Breast epithelium (tissue), 4 donors: ENCODE results near the gene SMIM24. TPM values are rescaled to one million over a fixed set of nuclear protein-coding genes. Genes with fewer than 3 reads are reported as not detected.

Experiments
- DNase-seq, 2 donors: peaks; one replicate each; pipeline ENCODE4 v3.0.0-alpha.2; 2019; ENCODE audit warnings: low spot score in 2 of 2
- H3K27ac ChIP-seq, 2 donors: fragments of 200-600 bp; sonication (generic) in 1 of 2; one replicate each; pipeline ENCODE4 v1.5.1; 2016 to 2019; ENCODE audit warnings: mild to moderate bottlenecking in 1 of 2
- H3K27me3 ChIP-seq, 2 donors: fragments of 200-600 bp; sonication (generic) in 1 of 2; one replicate each; pipeline versions ENCODE4 v1.5.1 to v1.6.0; 2017 to 2019; ENCODE audit warnings: control low read depth in 1 of 2, mild to moderate bottlenecking in 1 of 2
- H3K36me3 ChIP-seq: fragments of 200-600 bp; one replicate; pipeline ENCODE4 v1.5.1; 2019
- H3K4me1 ChIP-seq, 2 donors: fragments of 200-600 bp; sonication (generic); one replicate each; pipeline ENCODE4 v1.5.1; 2016 to 2019; ENCODE audit warnings: control low read depth in 1 of 2
- H3K4me3 ChIP-seq, 3 donors: fragments of 200-600 bp; sonication (generic); 1 replicate in 2 of 3; 2 replicates in 1 of 3; pipeline ENCODE4 v1.5.1; 2016 to 2019; ENCODE audit warnings: mild to moderate bottlenecking in 3 of 3, moderate library complexity in 2 of 3
- H3K9me3 ChIP-seq, 2 donors: fragments of 200-600 bp; sonication (generic) in 1 of 2; one replicate each; pipeline ENCODE4 v1.5.1; 2016 to 2019; ENCODE audit warnings: control low read depth in 1 of 2
- POLR2A ChIP-seq: fragments of 450-650 bp; IDR thresholded peaks from one replicate; pipeline ENCODE4 v1.6.1; 2016; ENCODE audit warnings: antibody characterized with exemption, mild to moderate bottlenecking, moderate library complexity
- POLR2AphosphoS5 ChIP-seq, 3 donors: sonication (generic); formaldehyde crosslinking; IDR thresholded peaks; one replicate each; pipeline ENCODE4 v1.6.1; 2017; ENCODE audit warnings: antibody characterized with exemption in 3 of 3
- intact Hi-C: fragments of 100-400 bp; cut with DNase I; formaldehyde crosslinking; loops from one replicate; pipeline ENCODE4 v1.15.1; 2023; ENCODE audit warnings: low total_unique reads
- total RNA-seq, 3 donors: library from RNA; depleted of rRNA; stranded (reverse); fragments of >200 nt; gene quantifications; one replicate each; pipeline ENCODE4 v1.1.0, GENCODE V29; 2016
- TF ChIP-seq, protein P1 (sequence below), 3 donors: fragments of 450-650 bp; IDR thresholded peaks; one replicate each; pipeline ENCODE4 v1.5.1; 2016 to 2017; ENCODE audit warnings: antibody characterized with exemption in 3 of 3, mild to moderate bottlenecking in 3 of 3, moderate library complexity in 3 of 3

The SMIM24 gene
- total RNA-seq, 3 donors from 2014 or later: 2.0 to 6.7 TPM; not detected in 1

DNA sequence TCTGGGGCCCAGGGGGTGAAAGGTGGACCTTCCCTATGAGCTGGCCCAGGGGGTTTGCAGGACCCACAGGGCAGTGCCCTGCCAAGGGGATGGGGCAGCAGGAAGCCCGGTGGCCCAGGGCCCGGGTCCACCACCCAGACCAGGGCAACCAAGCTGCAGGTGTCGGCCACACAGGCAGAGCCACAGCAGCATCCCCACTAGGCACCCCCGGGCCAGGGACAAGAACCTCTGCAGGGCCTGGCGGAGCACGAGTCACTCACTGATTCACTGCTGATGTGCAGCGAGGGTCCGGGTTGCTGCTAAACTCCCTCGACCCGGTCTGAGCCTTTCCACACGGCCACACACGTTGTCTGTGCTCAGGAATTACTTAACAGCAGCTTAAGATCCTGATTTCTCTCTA lies 34.6 kb upstream of the SMIM24 start:
- intact Hi-C loops: no loop called here
- DNase-seq: no peak
- no peaks in the 10 kb centered on the region for H3K27me3 ChIP-seq
- H3K36me3 ChIP-seq: no peaks in the 10 kb centered on the region
- H3K27ac ChIP-seq: no peak overlapping the region
- no peaks in the 10 kb centered on the region for H3K9me3 ChIP-seq
- TF ChIP-seq POLR2AphosphoS5 (IDR thresholded peaks at IDR 0.05): no peak
- no peak for TF ChIP-seq POLR2A
- TF ChIP-seq, protein P1, sequence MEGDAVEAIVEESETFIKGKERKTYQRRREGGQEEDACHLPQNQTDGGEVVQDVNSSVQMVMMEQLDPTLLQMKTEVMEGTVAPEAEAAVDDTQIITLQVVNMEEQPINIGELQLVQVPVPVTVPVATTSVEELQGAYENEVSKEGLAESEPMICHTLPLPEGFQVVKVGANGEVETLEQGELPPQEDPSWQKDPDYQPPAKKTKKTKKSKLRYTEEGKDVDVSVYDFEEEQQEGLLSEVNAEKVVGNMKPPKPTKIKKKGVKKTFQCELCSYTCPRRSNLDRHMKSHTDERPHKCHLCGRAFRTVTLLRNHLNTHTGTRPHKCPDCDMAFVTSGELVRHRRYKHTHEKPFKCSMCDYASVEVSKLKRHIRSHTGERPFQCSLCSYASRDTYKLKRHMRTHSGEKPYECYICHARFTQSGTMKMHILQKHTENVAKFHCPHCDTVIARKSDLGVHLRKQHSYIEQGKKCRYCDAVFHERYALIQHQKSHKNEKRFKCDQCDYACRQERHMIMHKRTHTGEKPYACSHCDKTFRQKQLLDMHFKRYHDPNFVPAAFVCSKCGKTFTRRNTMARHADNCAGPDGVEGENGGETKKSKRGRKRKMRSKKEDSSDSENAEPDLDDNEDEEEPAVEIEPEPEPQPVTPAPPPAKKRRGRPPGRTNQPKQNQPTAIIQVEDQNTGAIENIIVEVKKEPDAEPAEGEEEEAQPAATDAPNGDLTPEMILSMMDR (IDR thresholded peaks at IDR 0.05): no peak
- no peak overlapping the region for H3K4me3 ChIP-seq
- H3K4me1 ChIP-seq: peaks cover 4 to 7% of the 10 kb centered on the region in 2 donors

DNA sequence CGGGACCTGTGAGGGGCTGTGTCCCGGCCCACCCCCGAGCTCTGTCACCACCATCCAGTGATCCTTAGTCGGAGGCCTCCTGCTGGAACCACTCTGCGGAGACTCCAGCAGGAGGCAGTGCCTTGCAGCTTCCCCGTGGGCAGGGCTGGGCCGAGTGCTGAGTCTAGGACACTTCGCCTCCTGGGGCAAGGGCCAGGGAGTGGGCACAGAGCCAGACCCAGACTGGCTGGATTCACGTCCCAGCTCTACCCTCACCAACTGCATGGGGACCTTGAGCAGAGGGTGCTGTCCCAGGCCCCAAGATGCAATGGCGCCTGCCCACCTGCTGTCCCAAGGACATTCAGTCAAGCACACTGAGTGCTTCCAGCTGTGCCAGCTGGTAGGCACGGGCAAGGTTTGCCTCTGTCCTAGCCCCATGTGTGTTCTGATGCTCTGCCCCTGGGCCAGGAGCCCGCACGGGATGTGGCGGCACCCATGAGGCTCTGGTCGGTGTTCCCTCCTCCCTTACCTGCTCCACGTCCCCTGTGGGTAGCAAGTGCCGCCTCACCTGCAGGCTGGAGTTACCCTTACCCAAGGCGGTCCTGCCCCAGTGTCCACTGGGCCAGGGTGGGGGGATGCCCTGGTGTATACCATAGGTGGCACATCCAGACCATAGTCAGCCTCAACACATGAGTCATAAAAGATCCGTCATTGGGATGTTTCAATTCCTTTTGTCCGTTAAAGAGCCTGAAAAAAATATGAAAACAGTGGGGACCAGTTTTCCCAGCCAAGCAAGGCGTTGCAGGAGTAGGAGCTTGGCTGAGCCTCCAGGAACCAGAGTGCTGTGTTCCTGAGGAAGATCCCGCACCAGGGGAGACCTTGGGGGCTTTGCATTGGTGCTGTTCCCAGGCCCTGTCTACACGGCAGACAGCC lies 33.2 kb upstream of the SMIM24 start:
- Histone ChIP-seq H3K27me3 (no peaks in the 10 kb centered on the region), H3K4me1 (peaks cover 4 to 7% of the 10 kb centered on the region in 2 donors), H3K27ac (no peak overlapping the region), H3K9me3 (no peaks in the 10 kb centered on the region), H3K36me3 (no peaks in the 10 kb centered on the region), H3K4me3 (no peak overlapping the region)
- TF ChIP-seq, protein P1 (IDR thresholded peaks at IDR 0.05): no peak
- no peak for TF ChIP-seq POLR2A
- TF ChIP-seq POLR2AphosphoS5 (IDR thresholded peaks at IDR 0.05): no peak
- DNase-seq: no peak
- intact Hi-C loops: no loop called here

DNA sequence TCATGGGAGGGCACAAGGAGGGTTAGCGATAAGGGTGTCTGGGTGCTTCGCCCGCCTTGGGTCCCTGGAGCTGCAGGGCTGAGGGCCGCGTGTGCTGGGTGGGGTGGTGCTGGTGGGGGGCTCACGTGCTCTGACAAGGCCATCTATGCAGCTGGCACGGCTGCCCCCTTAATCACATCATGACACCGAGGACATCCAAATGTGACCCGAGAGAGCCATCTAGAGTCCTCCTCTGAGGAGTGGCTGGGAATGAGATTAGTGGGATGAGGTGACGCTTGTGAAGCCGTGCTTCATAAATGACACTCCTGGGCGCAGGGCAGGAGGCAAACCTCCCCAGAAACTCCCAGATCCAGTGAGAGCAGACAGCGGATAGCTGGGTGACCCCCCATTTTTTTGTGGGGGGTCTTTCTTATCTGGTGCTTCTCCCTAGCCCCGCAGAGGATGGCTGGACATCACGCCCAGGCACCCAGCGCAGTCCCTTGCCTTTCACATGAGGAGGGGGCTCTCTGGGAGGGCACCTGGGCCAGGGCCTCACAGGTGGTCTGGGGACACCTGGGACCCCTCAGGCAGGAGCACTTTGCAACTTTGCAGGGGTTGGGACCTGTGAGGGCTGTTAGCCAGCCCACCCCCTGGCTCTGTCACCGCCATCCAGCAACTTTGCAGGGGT lies 32.4 kb upstream of the SMIM24 start:
- TF ChIP-seq POLR2A (no peak), POLR2AphosphoS5 (IDR thresholded peaks at IDR 0.05) (no peak)
- TF ChIP-seq, protein P1 (IDR thresholded peaks at IDR 0.05): no peak
- no peak for DNase-seq
- Histone ChIP-seq H3K27ac (no peak overlapping the region), H3K27me3 (no peaks in the 10 kb centered on the region), H3K36me3 (no peaks in the 10 kb centered on the region), H3K4me3 (no peak overlapping the region), H3K4me1 (peaks cover 5 to 7% of the 10 kb centered on the region in 2 donors), H3K9me3 (no peaks in the 10 kb centered on the region)
- intact Hi-C loops: no loop called here

DNA sequence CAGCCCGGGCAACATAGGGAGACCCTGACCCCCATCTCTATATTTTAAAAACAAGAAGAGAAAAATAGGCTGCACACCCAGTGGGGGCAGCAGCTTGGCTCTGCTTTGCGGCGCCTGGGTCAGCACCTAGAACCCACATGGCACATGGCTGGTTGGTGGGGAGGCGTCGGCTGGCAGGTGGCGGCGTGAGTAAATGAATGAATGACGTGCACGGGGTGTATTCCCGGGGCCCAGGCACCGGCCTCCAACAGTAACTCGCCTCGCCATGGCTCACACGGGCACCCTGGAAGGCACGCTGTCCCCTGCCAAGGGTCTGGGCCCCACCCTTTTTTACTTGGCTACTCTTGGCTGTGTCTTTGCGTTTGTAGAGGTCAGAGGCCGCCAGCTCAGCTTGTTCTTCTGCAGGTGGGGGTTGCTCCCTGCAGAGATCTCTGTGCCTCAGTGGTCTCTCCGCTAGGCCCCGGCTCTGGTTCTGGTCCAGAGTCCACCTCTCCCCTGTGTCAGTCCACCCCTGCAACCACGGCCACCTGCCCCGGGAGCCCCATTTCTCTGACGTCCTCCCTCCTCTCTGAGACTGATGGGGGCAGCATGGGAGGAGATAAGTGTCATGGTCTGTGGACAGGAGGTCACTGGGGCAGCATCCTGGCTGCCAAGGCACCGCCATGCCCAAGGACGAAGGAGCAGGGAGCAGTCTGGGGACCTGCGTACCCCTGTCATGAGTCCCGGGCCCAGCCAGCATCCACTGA lies 31.4 kb upstream of the SMIM24 start:
- DNase-seq: no peak
- Histone ChIP-seq H3K27ac (no peak overlapping the region), H3K4me1 (peaks cover 5 to 7% of the 10 kb centered on the region in 2 donors), H3K36me3 (no peaks in the 10 kb centered on the region), H3K4me3 (no peak overlapping the region), H3K27me3 (no peaks in the 10 kb centered on the region), H3K9me3 (no peaks in the 10 kb centered on the region)
- no peak for TF ChIP-seq POLR2A
- TF ChIP-seq POLR2AphosphoS5 (IDR thresholded peaks at IDR 0.05): no peak
- TF ChIP-seq, protein P1 (IDR thresholded peaks at IDR 0.05): no peak
- intact Hi-C loops: no loop called here
